ENCODE measurements around the gene SPRR1A. TPM values are rescaled to one million over a fixed set of nuclear protein-coding genes. Genes with fewer than 3 reads are reported as not detected.

SPRR1A gene
- polyA plus RNA-seq, 1 experiment: not detected

DNA sequence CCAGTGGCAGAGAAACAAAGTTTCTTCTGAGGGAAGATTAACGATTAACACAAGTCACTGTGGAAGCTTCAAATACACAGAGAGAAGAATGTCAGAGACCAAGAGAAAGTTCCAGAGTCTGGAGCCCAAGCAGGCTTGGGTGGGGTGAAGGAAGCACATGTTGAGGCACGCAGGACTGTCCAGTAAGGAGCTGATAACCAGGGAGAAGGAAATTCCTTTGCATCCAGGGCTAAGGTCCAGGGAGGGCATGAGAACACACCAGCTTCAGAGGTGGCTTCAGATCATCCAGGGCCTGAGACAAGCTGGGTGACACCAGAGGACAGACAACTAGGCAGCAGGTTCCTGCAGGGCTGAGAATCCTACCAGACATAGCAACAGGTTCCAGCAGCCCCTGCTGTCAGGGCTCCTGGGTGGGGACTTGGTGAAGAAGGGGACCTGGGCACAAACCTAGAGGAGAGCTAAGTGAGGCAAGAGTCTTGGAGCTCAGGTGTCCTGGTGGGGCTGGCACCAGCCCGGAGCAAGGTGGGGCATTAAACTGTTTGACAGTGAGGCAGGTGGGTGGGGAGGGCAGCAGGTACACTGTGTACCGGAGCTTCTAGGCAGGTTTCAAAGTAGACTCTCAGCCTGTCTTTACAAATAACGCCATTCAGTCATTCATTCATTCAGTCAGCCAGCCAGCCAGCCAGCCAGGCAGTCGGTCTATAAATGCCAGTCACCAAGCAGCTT, 2.6 kb upstream of the SPRR1A start:
- no peak for DNase-seq (ENCODE audit: low read depth, low spot score)
- TF ChIP-seq, protein P1, sequence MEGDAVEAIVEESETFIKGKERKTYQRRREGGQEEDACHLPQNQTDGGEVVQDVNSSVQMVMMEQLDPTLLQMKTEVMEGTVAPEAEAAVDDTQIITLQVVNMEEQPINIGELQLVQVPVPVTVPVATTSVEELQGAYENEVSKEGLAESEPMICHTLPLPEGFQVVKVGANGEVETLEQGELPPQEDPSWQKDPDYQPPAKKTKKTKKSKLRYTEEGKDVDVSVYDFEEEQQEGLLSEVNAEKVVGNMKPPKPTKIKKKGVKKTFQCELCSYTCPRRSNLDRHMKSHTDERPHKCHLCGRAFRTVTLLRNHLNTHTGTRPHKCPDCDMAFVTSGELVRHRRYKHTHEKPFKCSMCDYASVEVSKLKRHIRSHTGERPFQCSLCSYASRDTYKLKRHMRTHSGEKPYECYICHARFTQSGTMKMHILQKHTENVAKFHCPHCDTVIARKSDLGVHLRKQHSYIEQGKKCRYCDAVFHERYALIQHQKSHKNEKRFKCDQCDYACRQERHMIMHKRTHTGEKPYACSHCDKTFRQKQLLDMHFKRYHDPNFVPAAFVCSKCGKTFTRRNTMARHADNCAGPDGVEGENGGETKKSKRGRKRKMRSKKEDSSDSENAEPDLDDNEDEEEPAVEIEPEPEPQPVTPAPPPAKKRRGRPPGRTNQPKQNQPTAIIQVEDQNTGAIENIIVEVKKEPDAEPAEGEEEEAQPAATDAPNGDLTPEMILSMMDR (IDR thresholded peaks at IDR 0.05; ENCODE audit: low read depth, low read length): no peak
- POLR2A ChIA-PET: no interaction called here
- H3K4me3 ChIP-seq (ENCODE audit: low read depth, low read length): no peak overlapping the region
- no peaks in the 10 kb centered on the region for H3K27me3 ChIP-seq (ENCODE audit: control insufficient read depth, insufficient read depth, low read length)
- H3K9me3 ChIP-seq (ENCODE audit: control insufficient read depth, insufficient read depth, low read length): peaks cover 3% of the 10 kb centered on the region; the same call in 1 of the 2 replicates
- CTCF ChIA-PET: no interaction called here
- H3K27ac ChIP-seq (ENCODE audit: low read depth, low read length): no peak overlapping the region

DNA sequence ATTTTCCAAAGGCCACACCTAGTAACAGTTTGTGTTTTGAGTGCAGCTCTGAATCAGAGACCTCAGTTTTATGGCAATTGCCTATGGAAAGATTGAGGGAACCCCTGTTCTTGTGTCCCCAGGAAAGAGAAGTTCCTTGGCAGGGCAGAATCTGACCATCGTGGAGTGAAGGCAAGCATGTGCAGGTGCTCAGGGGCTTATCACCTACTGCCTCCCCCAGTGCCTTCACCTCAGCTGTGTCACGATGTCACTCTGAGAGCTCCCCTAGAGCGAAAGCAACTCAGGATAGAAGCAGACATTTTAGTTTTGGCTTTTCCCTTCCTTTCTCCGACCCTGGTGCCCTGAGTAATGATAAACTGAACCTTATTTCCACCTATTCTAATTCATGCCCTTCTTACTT, 1.8 kb upstream of the SPRR1A start:
- TF ChIP-seq, protein P1 (IDR thresholded peaks at IDR 0.05; ENCODE audit: low read depth, low read length): no peak
- ChIA-PET CTCF (no interaction called here), POLR2A (no interaction called here)
- peaks cover 3% of the 10 kb centered on the region; the same call in 1 of the 2 replicates for H3K9me3 ChIP-seq (ENCODE audit: control insufficient read depth, insufficient read depth, low read length)
- H3K27ac ChIP-seq (ENCODE audit: low read depth, low read length): no peak overlapping the region
- no peak for DNase-seq (ENCODE audit: low read depth, low spot score)
- no peak overlapping the region for H3K4me3 ChIP-seq (ENCODE audit: low read depth, low read length)
- H3K27me3 ChIP-seq (ENCODE audit: control insufficient read depth, insufficient read depth, low read length): no peaks in the 10 kb centered on the region

DNA sequence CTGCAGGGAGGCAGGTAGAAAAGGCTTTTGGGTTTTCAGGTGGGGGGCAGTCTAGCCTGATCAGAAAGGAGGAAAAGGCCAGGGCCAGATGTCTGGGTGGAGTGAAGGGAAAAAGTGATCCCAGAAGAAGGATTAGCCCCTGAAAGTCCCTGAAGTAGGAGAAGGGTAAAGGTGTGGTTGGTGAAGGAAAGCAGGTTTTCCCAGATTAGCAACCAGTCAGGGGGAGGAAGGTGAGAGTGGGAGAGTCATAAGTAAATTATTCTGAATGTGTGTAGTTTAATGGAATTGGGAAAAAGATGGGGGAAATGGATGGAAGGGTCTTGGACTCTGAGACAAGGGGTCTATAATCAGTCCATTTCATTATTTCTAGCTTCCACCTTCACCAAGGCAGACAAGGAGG, 647 bp upstream of the SPRR1A start:
- no peak overlapping the region for H3K4me3 ChIP-seq (ENCODE audit: low read depth, low read length)

DNA sequence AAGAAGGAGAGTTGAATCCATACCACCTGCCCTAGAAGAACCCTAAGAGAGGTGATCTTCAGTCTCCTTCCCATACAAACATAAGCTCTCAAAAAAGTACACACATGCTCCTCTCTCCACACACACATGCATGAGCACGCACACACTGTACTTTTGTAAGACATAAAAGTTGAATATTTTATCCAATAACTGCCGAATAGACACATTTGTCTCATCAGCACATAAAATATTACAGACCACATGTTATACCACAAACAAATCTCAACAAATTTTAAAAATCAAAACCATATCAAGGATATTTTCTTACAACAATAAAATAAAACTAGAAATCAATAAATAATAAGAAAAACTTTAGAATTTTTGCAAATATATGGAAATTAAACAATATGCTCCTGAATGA, 2.7 kb downstream of the SPRR1A start:
- Histone ChIP-seq H3K9me3 (ENCODE audit: control insufficient read depth, insufficient read depth, low read length) (no peaks in the 10 kb centered on the region; the same call in 1 of the 2 replicates), H3K4me3 (ENCODE audit: low read depth, low read length) (no peak overlapping the region), H3K27me3 (ENCODE audit: control insufficient read depth, insufficient read depth, low read length) (no peaks in the 10 kb centered on the region), H3K27ac (ENCODE audit: low read depth, low read length) (no peak overlapping the region)
- no peak for DNase-seq (ENCODE audit: low read depth, low spot score)
- TF ChIP-seq, protein P1 (IDR thresholded peaks at IDR 0.05; ENCODE audit: low read depth, low read length): no peak
- ChIA-PET CTCF (no interaction called here), POLR2A (no interaction called here)

More for the DNA sequence above, 647 bp upstream of the SPRR1A start:
- Histone ChIP-seq H3K27ac (ENCODE audit: low read depth, low read length) (no peak overlapping the region), H3K27me3 (ENCODE audit: control insufficient read depth, insufficient read depth, low read length) (no peaks in the 10 kb centered on the region), H3K9me3 (ENCODE audit: control insufficient read depth, insufficient read depth, low read length) (peaks cover 3% of the 10 kb centered on the region; the same call in 1 of the 2 replicates)
- no peak for DNase-seq (ENCODE audit: low read depth, low spot score)
- ChIA-PET CTCF (no interaction called here), POLR2A (no interaction called here)
- TF ChIP-seq, protein P1 (IDR thresholded peaks at IDR 0.05; ENCODE audit: low read depth, low read length): no peak

DNA sequence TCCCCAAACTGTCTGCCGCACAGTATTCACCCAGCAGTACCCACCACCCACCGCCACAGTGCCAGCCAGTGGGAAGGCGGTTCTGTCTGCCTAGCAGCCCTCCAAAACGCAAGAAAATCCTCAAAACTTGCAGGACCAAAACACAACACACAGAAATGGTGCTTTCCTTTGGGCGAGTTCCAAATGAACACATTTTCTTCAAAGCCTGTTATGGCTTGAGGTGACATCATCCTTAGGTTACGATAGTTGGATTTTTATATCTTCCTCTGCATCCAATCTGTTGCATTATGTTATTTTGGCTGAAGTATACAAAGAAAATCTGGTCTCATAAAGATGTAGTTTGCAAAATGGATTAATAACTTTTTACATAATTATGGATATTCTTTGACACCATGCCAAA, 9.3 kb downstream of the SPRR1A start:
- no peak for DNase-seq (ENCODE audit: low read depth, low spot score)
- POLR2A ChIA-PET: no interaction called here

More for the DNA sequence above, 9.3 kb downstream of the SPRR1A start:
- Histone ChIP-seq H3K9me3 (ENCODE audit: control insufficient read depth, insufficient read depth, low read length) (0 out of 2 replicates have a peak, but pooled peaks cover 7% of the 10 kb centered on the region), H3K4me3 (ENCODE audit: low read depth, low read length) (no peak overlapping the region), H3K27ac (ENCODE audit: low read depth, low read length) (no peak overlapping the region), H3K27me3 (ENCODE audit: control insufficient read depth, insufficient read depth, low read length) (no peaks in the 10 kb centered on the region)
- CTCF ChIA-PET: no interaction called here
- TF ChIP-seq, protein P1 (IDR thresholded peaks at IDR 0.05; ENCODE audit: low read depth, low read length): no peak

Data from AG04450 (cell line).